GM12878 (cell line): ENCODE data around the gene SRSF8. TPM values are rescaled to one million over a fixed set of nuclear protein-coding genes. Genes with fewer than 3 reads are reported as not detected.
"Not testable (repeated sequence)": the region's sequence is repeated elsewhere in the genome, so short reads cannot be mapped to it uniquely, and the experiment has no call there.

Source experiments
- ATAC-seq: fragments of 200-7000 bp; cut with Tn5 transposase; 3 replicates; pipeline ENCODE4 v1.9.1; 2020; ENCODE audit warnings: mild to moderate bottlenecking, moderate library complexity
- BruUV-seq: library from RNA; stranded (reverse); fragments of 400-500 nt; replicated peaks from 2 replicates; lab custom pipeline; 2021; lab: Mats Ljungman, UMichigan
- CTCF ChIA-PET: fragments of 300-600 bp; sonication (Branson Sonifier 250); formaldehyde crosslinking; extraction: SDS; loops from one replicate; lab custom pipeline; 2021; ENCODE audit warnings: inconsistent platforms; lab: Yijun Ruan, JAX
- POLR2A ChIA-PET: fragments of 350-600 bp; formaldehyde crosslinking; extraction: SDS; loops from one replicate; lab custom pipeline; 2021; ENCODE audit warnings: inconsistent platforms; lab: Charles Lee
- RAD21 ChIA-PET: fragments of 300-600 bp; sonication (Branson Sonifier 250); formaldehyde crosslinking; loops from one replicate; lab custom pipeline; 2023; ENCODE audit warnings: antibody characterized with exemption; ENCODE audit not compliant: unreplicated experiment; lab: Charles Lee
- SMC1A ChIA-PET: fragments of 300-600 bp; sonication (Branson Sonifier 250); formaldehyde crosslinking; loops from one replicate; lab custom pipeline; 2023; ENCODE audit not compliant: unreplicated experiment, uncharacterized antibody; lab: Charles Lee
- DNase-seq: peaks from one replicate; pipeline ENCODE4 v3.0.0-alpha.2; 2011; ENCODE audit warnings: low read depth, low spot score
- FAIRE-seq: peaks from 3 replicates; lab custom pipeline; 2011; peaks lifted over from hg19 to GRCh38; lab: Jason Lieb, UNC
- H2AFZ ChIP-seq: 2 replicates; pipeline ENCODE4 v1.6.0; 2011; ENCODE audit warnings: low read depth, low read length, control low read depth; ENCODE audit not compliant: control insufficient read depth
- H3K27ac ChIP-seq: 2 replicates; pipeline ENCODE4 v1.5.1; 2011; ENCODE audit warnings: control low read depth; ENCODE audit not compliant: control insufficient read depth, insufficient read depth
- H3K27me3 ChIP-seq, 2 experiments: replicated peaks in 1 of 2; 2 replicates each; pipeline versions ENCODE4 v1.6.0 to v1.6.1; 2011; ENCODE audit warnings: low read length in 1 of 2; ENCODE audit not compliant: control insufficient read depth in 2 of 2, insufficient read depth in 2 of 2
- H3K36me3 ChIP-seq, 2 experiments: 2 replicates each; pipeline ENCODE4 v1.5.1; 2011; ENCODE audit warnings: low read length in 1 of 2; ENCODE audit not compliant: control insufficient read depth in 2 of 2, insufficient read depth in 2 of 2
- H3K4me1 ChIP-seq: 2 replicates; pipeline ENCODE4 v1.6.1; 2011; ENCODE audit warnings: mild to moderate bottlenecking, low read length, moderate library complexity, mixed read lengths; ENCODE audit not compliant: control insufficient read depth, insufficient read depth
- H3K4me2 ChIP-seq: 2 replicates; pipeline ENCODE4 v1.6.0; 2011; ENCODE audit warnings: control low read depth; ENCODE audit not compliant: control insufficient read depth, insufficient read depth
- H3K4me3 ChIP-seq: fragments of 200-600 bp; sonication (generic); 2 replicates; pipeline ENCODE4 v1.5.1; 2016
- H3K79me2 ChIP-seq: 2 replicates; pipeline ENCODE4 v1.6.0; 2011; ENCODE audit warnings: low read length; ENCODE audit not compliant: control insufficient read depth, insufficient read depth
- H3K9ac ChIP-seq: 2 replicates; pipeline ENCODE4 v1.8.0; 2011; ENCODE audit warnings: low read length, control low read depth, mixed read lengths; ENCODE audit not compliant: control insufficient read depth, insufficient read depth
- H3K9me3 ChIP-seq: replicated peaks from 3 replicates; pipeline ENCODE4 v1.5.1; 2011; ENCODE audit warnings: mild to moderate bottlenecking, low read length; ENCODE audit not compliant: control insufficient read depth, insufficient read depth
- H4K20me1 ChIP-seq: 2 replicates; pipeline ENCODE4 v1.6.0; 2011; ENCODE audit not compliant: control insufficient read depth, insufficient read depth
- BACH1 ChIP-seq: fragments of 450-650 bp; IDR thresholded peaks from 2 replicates; pipeline ENCODE4 v1.6.1; 2017; ENCODE audit warnings: mild to moderate bottlenecking, borderline replicate concordance
- EED ChIP-seq: sonication (generic); IDR thresholded peaks from 2 replicates; pipeline ENCODE4 v1.6.1; 2016; ENCODE audit warnings: antibody characterized with exemption, low read depth
- IRF3 ChIP-seq: fragments of 450-650 bp; IDR thresholded peaks from 2 replicates; pipeline ENCODE4 v1.6.1; 2014; ENCODE audit warnings: mild to moderate bottlenecking
- NFXL1 ChIP-seq: fragments of 450-650 bp; IDR thresholded peaks from 2 replicates; pipeline ENCODE4 v1.6.1; 2017; ENCODE audit warnings: antibody characterized with exemption, mild to moderate bottlenecking, borderline replicate concordance
- NFYA ChIP-seq: IDR thresholded peaks from 2 replicates; pipeline ENCODE4 v1.6.1; 2011; ENCODE audit warnings: low read depth, mild to moderate bottlenecking, low read length, improper control_type of control experiment, borderline replicate concordance
- RUNX3 ChIP-seq: IDR thresholded peaks from 2 replicates; pipeline ENCODE4 v1.6.1; 2012; ENCODE audit warnings: low read length, inconsistent platforms
- WGBS: methylation state at CpG from one replicate; pipeline ENCODE4 v1.1.6; 2016; ENCODE audit warnings: low lambda C conversion rate; ENCODE audit not compliant: insufficient replicate concordance, insufficient coverage; ENCODE audit errors: missing lambda C conversion rate; 5-methylcytosine and 5-hydroxymethylcytosine counted together
- in situ Hi-C: fragments of 300-500 bp; cut with MboI; formaldehyde crosslinking; loops from 9 replicates; pipeline ENCODE4 v1.14.3; 2018; ENCODE audit warnings: mixed read lengths
- intact Hi-C: fragments of 100-400 bp; cut with micrococcal nuclease; formaldehyde crosslinking; loops from one replicate; pipeline ENCODE4 v1.14.2; 2022; ENCODE audit not compliant: unreplicated experiment
- polyA plus RNA-seq, 11 experiments: library from polyadenylated mRNA; depleted of rRNA in 4 of 11; unstranded in 6 of 11; stranded (reverse) in 5 of 11; fragments of >200 nt; fragmentation: Nextera tagmentation in 4 of 11; fragmentation: Illumina TruSeq in 1 of 11; extraction: Ambion mirVana in 4 of 11; extraction: Trizol in 1 of 11; gene quantifications; 1 replicate in 1 of 11; 2 replicates in 10 of 11; pipeline versions ENCODE4 v1.2.1 to v1.2.3, GENCODE V29; 2011 to 2016; ENCODE audit warnings: inconsistent platforms in 2 of 11, missing spikeins in 2 of 11, low read depth in 1 of 11
- total RNA-seq, 4 experiments: library from RNA; depleted of rRNA in 3 of 4; stranded (reverse); fragments of >200 nt in 3 of 4; fragmentation: Illumina TruSeq in 1 of 4; extraction: Trizol in 1 of 4; gene quantifications; 2 replicates each; pipeline versions ENCODE4 v1.2.1 to v1.2.3, GENCODE V29; 2013 to 2021

SRSF8 gene
- total and polyA plus RNA-seq, 10 of the 15 experiments (the other 5 are each of a cell fraction or from before 2014, with no cell fraction given), result 14.2 to 43.1 (median 27.1) TPM

- 11% methylated on average over 1 of the region's 1 CpG for WGBS
- POLR2A ChIA-PET, result no interaction called here
- DNase-seq (no peak), FAIRE-seq (no peak), ATAC-seq (no peak)
- SMC1A ChIA-PET, result no interaction called here
- RAD21 ChIA-PET, result no interaction called here
- H3K9ac ChIP-seq, result no peak within 1 kb of the TSS
- H4K20me1 ChIP-seq, result no peaks in the 10 kb centered on the region
- intact Hi-C loops, result no loop called here
- no peak for TF ChIP-seq IRF3
- TF ChIP-seq NFYA, result no peak
- no peak for TF ChIP-seq BACH1
- no peak for TF ChIP-seq RUNX3
- no peak for TF ChIP-seq EED
- TF ChIP-seq NFXL1, result no peak
- H3K36me3 ChIP-seq, result no peaks in the 10 kb centered on the region
- no peak within 1 kb of the TSS for H3K4me2 ChIP-seq
- CTCF ChIA-PET, result no interaction called here
- no peak within 1 kb of the TSS for H3K4me3 ChIP-seq
- H3K27me3 ChIP-seq, result no peaks in the 10 kb centered on the region; a peak in 2 of 4 replicates
- H3K4me1 ChIP-seq, result no peaks in the 10 kb centered on the region
- no peak within 1 kb of the TSS for H3K27ac ChIP-seq
- H3K79me2 ChIP-seq, result no peaks in the 10 kb centered on the region
- BruUV-seq, result no TSS peak
- no peaks in the 10 kb centered on the region for H3K9me3 ChIP-seq
- in situ Hi-C loops, result no loop called here
- no peak within 1 kb of the TSS for H2AFZ ChIP-seq
Measured at GRCh38 chr11:95024958-95025357, 41.8 kb upstream of the SRSF8 start, which contains the start of gene KDM4E. TSS of gene KDM4E (plus strand) at chr11:95025258. CDS start at chr11:95025558, 300 bp downstream.

GRCh38 chr11:95025594-95025993, 41.1 kb upstream of the SRSF8 start:
- H3K79me2 ChIP-seq, RAD21 ChIA-PET, POLR2A ChIA-PET, BruUV-seq, H3K27ac ChIP-seq, in situ Hi-C loops, H3K36me3 ChIP-seq, H3K9me3 ChIP-seq, intact Hi-C loops, FAIRE-seq, H3K4me1 ChIP-seq, DNase-seq, H3K4me3 ChIP-seq, H4K20me1 ChIP-seq, ATAC-seq, CTCF ChIA-PET, H3K9ac ChIP-seq, H3K4me2 ChIP-seq, SMC1A ChIA-PET, H3K27me3 ChIP-seq, H2AFZ ChIP-seq: not testable (repeated sequence)
- 46% methylated on average over 6 of the region's 9 CpGs for WGBS
